ENCODE results near the gene ADM2. TPM values are rescaled to one million over a fixed set of nuclear protein-coding genes. Genes with fewer than 3 reads are reported as not detected.

ADM2 gene
- total RNA-seq, 1 donor from 2014 or later, result 37.6 TPM

GRCh38 chr22:50483106-50483505 is 1.8 kb downstream of the ADM2 start:
- Mint-ChIP-seq H3K36me3 (ENCODE audit: unreplicated experiment) (no peaks in the 10 kb centered on the region), H3K27ac (ENCODE audit: unreplicated experiment) (no peak overlapping the region), H3K27me3 (ENCODE audit: unreplicated experiment) (peaks cover 18% of the 10 kb centered on the region), H3K9me3 (ENCODE audit: unreplicated experiment) (peaks cover 12% of the 10 kb centered on the region), H3K4me1 (ENCODE audit: low read depth, unreplicated experiment) (no peaks in the 10 kb centered on the region), H3K4me3 (ENCODE audit: unreplicated experiment) (peak overlapping the region; percentile 42)
- no peak for DNase-seq
- TF ChIP-seq, protein P1, sequence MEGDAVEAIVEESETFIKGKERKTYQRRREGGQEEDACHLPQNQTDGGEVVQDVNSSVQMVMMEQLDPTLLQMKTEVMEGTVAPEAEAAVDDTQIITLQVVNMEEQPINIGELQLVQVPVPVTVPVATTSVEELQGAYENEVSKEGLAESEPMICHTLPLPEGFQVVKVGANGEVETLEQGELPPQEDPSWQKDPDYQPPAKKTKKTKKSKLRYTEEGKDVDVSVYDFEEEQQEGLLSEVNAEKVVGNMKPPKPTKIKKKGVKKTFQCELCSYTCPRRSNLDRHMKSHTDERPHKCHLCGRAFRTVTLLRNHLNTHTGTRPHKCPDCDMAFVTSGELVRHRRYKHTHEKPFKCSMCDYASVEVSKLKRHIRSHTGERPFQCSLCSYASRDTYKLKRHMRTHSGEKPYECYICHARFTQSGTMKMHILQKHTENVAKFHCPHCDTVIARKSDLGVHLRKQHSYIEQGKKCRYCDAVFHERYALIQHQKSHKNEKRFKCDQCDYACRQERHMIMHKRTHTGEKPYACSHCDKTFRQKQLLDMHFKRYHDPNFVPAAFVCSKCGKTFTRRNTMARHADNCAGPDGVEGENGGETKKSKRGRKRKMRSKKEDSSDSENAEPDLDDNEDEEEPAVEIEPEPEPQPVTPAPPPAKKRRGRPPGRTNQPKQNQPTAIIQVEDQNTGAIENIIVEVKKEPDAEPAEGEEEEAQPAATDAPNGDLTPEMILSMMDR (IDR thresholded peaks at IDR 0.05; ENCODE audit: partially characterized antibody, unreplicated experiment), result no peak

DNA sequence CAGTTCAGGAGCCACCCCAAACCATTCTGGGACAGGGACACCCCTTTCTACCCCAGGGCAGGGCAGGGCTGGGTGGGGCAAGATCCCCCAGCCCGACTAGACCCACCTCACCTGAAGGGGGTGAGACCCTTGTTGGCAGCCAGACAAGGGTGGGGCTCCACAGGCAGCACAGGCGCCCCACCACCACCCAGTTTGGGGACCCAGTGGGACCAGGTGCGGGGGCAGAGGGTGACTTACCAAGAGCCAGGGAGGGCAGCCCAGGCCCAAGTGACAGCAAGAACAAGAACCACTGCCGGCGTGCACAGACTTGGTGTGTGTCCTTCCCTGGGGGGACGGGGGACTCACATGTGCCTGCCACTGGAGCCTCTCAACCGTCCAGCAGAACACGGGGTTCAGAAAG is 2.2 kb downstream of the ADM2 start:
- Mint-ChIP-seq H3K4me3 (ENCODE audit: unreplicated experiment) (no peak overlapping the region), H3K27me3 (ENCODE audit: unreplicated experiment) (peaks cover 18% of the 10 kb centered on the region), H3K27ac (ENCODE audit: unreplicated experiment) (no peak overlapping the region), H3K4me1 (ENCODE audit: low read depth, unreplicated experiment) (no peaks in the 10 kb centered on the region), H3K9me3 (ENCODE audit: unreplicated experiment) (peaks cover 12% of the 10 kb centered on the region), H3K36me3 (ENCODE audit: unreplicated experiment) (no peaks in the 10 kb centered on the region)
- peak; percentile 11 for DNase-seq
- TF ChIP-seq, protein P1 (IDR thresholded peaks at IDR 0.05; ENCODE audit: partially characterized antibody, unreplicated experiment), result no peak

DNA sequence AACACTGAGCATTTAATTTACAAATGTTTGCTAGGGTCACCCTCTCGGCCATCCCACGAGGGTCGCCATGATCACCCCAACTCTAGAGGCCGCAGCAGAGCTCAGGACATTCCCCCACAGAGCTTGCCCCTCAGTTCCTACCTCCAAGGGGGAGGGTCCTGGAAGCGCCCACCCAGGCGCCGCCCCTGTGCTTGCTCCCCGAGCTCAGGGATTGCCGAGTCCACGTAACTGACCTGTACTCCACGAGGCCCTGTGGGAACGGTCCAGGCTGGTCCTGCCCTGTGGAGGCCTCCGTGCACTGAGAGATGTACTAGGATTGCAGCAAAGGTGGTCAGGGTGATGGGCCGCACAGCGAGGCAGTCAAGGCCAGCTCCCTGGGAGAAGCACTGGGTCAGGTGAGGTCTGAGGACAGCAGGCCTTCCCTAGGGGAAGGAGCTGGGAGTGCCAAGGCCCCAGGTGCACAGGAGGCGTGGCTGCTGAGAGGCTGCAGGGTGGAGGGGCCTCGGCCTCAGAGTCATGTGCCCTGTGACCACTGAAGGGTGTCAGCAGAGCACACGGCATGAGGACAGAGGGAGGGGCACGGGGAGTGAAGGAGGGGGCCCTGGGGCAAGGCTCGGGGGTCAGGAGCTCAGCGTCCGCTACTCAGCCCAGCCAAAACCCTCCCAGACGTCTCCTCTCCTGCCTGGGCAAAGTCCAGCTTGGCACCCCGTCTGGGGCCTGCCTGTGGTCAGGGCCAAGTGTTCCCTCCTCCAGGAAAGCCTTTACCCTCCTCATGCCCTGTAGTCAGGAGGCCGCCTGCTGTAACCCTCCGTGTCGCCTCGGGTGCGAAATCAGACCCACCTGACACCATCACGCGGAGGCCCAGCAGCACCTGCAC is 2.9 kb downstream of the ADM2 start:
- peak; percentile 16 for DNase-seq
- Mint-ChIP-seq H3K4me1 (ENCODE audit: low read depth, unreplicated experiment) (no peaks in the 10 kb centered on the region), H3K27ac (ENCODE audit: unreplicated experiment) (no peak overlapping the region), H3K4me3 (ENCODE audit: unreplicated experiment) (no peak overlapping the region), H3K9me3 (ENCODE audit: unreplicated experiment) (peaks cover 12% of the 10 kb centered on the region), H3K27me3 (ENCODE audit: unreplicated experiment) (peaks cover 18% of the 10 kb centered on the region), H3K36me3 (ENCODE audit: unreplicated experiment) (no peaks in the 10 kb centered on the region)
- TF ChIP-seq, protein P1 (IDR thresholded peaks at IDR 0.05; ENCODE audit: partially characterized antibody, unreplicated experiment), result no peak

DNA sequence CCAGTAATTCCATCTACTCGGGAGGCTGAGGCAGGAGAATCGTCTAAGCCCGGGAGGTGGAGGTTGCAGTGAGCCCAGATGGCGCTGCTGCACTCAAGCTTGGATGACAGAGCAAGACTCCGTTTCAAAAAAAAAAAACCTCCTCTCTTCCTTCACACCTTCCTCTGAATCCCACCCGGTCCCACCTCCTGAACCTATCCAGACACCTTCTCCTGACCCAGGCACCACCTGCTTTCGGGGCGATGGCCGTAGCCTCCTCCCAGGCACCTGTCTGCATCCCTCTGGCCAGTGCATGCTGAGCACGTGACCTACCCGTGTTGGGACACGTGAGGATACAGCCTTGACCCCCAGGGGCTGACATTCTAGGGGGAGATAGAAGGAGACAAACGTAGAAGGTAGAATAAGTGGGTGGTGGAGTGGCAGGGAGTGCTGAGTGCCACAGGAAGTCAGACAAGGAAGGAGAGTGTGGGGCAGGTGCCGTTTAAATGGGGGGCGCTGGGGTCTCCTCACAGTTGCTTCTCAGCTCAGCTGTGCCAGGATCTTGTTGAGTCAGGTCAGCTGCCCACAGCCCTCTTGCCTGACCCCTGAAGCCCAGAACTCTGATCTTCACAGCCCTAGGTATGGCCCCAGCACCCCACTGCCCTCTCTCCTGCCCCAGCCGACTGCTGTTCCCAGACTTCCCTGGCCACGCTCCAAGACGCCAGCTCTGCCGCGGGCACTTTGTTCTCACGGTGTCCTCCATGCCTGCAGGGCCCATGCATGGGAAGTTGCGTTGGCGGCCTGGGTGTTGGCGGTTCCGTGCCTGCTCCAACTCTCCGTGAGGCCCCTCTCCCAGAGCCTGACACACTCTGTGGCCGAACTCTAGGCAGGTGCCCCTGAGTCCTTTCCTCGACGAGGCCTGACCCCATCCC is 4.1 kb downstream of the ADM2 start:
- H3K4me1 Mint-ChIP-seq (ENCODE audit: low read depth, unreplicated experiment), result no peaks in the 10 kb centered on the region
- no peak overlapping the region for H3K4me3 Mint-ChIP-seq (ENCODE audit: unreplicated experiment)
- peaks cover 12% of the 10 kb centered on the region for H3K27me3 Mint-ChIP-seq (ENCODE audit: unreplicated experiment)
- H3K9me3 Mint-ChIP-seq (ENCODE audit: unreplicated experiment), result peaks cover 4% of the 10 kb centered on the region
- H3K36me3 Mint-ChIP-seq (ENCODE audit: unreplicated experiment), result no peaks in the 10 kb centered on the region
- peak overlapping the region; percentile 62 for H3K27ac Mint-ChIP-seq (ENCODE audit: unreplicated experiment)
- peak; percentile 11 for DNase-seq
- TF ChIP-seq, protein P1 (IDR thresholded peaks at IDR 0.05; ENCODE audit: partially characterized antibody, unreplicated experiment), result no peak

All from glutamatergic neuron (in vitro differentiated cells).